Measurements from ENCODE around the gene ASPHD1.

The ASPHD1 gene

GRCh38 chr16:29943846-29944799, 43.8 kb downstream of the ASPHD1 start:
- no peak for DNase-seq (ENCODE audit: low read depth, low spot score)

DNA sequence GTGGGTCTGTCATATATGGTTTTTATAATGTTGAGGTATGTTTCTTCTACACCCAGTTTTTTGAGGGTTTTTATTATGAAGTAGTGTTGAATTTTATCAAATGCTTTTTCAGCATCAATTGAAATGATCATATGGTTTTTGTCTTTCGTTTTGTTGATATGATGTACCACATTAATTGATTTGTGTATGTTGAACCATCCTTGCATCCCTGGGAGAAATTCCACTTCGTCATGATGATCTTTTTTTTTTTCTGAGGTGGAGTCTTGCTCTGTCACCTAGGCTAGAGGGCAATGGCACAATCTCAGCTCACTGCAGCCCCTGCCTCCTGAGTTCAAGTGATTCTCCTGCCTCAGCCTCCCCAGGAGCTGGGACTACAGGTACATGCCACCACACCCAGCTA, 47.6 kb downstream of the ASPHD1 start:
- no peak for DNase-seq (ENCODE audit: low read depth, low spot score)

- DNase-seq (ENCODE audit: low read depth, low spot score): no peak
Measured at GRCh38 chr16:29950806-29951461, 50.6 kb downstream of the ASPHD1 start.

DNA sequence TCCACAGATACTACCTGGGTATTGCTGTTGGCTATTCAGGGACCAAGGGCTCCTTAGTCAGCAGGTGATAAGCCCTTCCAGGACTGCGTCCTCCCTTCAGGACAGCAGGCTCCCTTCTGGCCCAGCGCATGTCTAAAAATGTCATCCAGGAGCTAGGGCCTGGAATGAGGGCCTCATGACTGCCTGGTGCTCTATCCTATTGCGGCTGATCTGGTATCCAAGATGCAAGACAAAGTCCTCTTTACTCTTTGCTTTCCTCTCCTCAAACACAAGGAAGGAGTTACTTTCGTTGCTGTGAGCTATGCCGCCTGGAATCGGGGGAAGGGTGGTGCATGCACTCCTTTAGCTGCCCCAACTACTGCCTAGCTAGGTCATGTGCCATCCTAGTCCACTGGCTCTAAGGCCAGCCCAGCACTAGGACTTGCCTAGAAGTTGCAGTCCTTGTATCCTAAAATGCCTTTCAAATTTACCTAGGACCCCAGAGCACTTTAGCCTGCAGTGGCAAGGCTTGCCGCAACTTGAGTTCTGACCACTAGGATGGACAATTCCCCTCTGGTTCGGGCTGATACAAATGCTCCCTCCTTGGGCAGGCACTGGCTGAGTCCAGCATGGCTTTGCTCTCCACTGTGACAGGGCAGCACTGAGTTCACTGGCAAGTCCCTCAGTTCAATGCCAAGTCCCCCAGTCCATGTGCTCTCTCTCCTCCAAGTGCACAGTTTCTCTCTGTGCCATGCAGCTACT, 51.5 kb downstream of the ASPHD1 start:
- no peak for DNase-seq (ENCODE audit: low read depth, low spot score)
